Measurements from ENCODE around the gene C14orf132.
"Not testable (repeated sequence)": the region's sequence is repeated elsewhere in the genome, so short reads cannot be mapped to it uniquely, and the experiment has no call there.

C14orf132 gene

DNA sequence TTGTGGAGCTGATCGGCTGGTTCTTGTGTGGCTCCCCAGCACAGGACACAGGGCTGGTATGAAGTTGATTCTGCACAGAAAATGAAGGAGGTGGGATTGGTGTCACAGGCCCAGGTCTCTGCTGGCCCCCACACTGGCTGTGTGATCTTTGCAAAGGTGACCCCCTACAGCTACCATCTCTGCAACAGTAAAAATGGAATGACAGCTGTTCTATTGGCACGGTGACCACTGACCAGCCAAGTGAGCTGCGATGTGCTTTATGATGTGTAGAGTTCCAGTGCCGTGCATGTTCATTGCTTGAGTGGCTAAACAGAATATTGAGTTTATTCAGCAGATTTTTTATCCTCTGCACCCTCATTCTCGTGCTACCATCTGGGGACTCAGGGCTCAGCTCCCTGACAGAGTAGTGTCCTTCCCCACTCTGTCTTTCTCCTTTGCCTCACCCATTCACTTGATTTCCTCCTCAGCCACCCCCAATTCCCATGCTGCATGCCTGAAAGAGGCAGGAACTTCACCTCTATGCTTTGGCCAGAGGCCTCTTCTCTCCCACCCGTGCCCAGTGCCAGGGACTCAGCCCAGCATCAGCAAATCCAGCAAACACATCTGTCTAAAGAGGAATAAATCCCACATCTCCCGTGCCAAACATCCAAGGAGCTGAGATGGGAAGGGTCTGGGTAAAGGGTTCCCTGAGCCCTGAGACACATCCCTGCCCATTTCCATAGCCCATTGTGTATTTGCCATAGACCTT, 21.2 kb downstream of the C14orf132 start:
- no peak for DNase-seq

DNA sequence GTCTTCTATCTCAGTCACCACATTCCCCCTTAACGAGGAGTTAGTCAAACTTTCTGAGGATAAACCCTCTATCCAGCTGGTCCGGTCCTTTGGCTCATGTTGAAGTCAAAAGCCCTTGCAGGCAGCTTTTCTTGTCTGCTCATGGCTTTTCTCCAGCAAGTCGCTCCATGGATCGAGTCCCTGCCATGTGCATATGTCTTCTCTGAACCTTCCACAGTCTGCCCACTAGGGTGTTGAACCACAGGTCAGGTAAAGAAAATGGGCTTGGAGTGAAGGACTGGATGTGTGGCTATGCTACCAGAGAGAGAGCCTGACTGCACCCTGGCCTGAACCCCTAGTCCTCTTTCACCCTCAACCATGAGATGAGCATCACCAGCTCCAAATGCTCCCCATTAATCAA, 22.8 kb downstream of the C14orf132 start:
- no peak for DNase-seq

DNA sequence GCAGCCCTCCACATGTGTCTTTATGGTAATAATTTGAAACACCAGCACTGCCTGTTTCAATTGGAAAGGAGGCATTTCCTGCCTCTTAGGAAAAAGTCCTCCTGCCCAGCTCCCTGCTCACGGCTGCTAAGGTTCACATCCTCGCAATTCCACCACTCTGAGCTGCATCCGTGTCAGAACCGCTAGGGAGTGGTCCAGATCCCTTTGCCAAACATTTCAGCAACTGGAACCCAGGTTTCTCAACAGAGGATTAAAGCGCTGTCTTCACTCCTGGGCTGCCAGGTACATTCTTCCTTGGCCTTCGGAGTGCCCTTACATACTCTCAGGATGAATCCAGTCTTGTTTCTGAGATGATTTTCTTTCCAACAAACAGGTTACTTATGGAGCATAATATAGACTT, 23.3 kb downstream of the C14orf132 start:
- no peak for DNase-seq

DNA sequence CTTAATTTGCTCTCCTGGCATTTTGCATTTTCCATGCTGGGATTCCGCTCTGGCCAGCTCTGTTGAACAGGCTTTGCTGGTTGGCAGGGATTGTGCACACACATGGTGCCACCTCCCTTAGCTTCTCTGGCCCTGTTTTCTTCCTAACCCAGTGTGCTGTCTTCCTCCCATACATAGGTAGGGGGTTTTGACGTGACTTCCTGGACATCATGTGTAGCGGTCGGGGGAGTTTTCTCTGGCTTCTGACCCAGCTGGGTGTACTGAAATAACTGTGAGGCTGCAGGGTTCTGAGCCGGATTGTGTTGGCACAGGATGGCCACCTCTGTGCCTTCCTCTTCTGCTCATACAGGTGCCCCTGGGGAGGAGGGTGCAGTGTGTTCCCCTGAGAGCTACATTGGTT, 25.7 kb downstream of the C14orf132 start:
- DNase-seq, result no peak

DNA sequence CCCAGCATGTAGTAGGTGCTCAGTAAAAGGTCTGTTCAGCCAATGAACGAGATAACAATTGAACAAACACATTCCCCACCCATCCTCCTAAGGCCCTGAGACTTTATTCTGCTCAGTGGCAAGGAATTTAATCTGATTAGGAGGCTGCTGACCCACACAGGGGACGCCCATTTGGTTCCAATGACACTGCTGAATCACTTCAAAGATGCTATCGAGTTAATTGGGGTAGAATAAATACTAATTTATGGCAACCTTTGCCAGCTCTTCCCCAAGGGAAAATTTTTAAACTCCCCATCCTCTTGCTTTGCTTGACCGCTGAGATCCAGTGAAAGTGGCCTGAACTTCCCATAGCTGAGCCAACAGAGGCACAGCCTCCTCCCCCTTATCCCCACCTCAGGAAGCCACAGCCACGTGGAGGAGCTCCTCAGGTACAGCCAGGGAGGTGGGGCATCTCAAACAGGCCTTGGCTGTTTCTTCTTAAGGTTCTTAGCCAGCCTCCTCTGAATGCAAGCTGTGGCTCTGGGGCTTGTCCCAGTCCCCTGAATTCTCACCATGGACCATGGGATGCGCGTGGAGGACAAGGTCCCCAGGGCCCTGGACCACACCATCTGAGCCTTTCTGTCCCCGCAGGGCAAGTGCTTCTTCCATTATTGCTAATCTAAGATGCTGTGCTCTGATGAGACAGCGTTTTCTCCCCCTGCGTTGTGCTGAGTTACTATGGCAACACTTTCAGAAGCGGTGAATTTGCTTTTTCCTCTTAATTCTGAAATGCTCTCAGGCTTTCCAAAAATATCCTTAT, 26.7 kb downstream of the C14orf132 start:
- DNase-seq, result no peak

DNA sequence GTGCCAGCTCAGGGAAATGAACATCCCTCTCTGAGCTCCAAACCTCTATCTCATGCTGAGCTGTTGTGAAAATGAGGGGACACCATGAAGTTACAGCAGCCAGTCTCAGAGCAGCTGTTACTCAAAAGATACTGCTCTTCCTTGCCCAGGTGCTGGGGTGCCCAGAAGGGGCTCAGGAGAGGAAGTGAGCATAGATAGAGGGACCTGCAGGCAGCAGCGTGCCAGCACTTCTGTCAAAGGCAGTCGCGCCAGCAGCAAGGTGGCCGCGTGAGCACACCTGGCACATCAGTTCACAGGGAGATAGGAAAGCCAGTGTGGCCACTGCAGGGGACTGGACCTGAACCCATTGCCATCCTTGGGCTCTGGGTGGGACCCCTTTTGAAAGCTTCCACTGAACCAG, 27.8 kb downstream of the C14orf132 start:
- no peak for DNase-seq

GRCh38 chr14:96067985-96068930, 29.1 kb downstream of the C14orf132 start:
- no peak for DNase-seq

DNA sequence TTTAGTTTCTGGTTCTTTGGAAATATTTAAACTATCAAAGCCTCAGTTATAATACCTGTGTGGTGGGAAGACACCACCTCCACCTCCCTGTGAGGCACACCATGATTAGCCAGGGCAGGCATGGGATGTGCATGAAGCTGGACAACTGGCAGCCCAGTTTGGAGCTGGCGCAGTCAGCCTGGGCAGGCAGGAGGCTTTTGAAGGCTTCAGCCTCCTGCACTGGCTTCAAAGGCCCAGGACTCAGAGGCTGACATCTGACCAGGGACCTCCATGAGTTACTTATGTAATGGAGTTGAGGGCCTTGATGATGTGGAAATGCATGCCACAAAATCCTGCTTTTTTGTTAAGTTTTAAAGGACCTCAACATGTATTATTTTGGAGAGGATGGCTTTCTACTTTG, 30.3 kb downstream of the C14orf132 start:
- DNase-seq, result no peak

DNA sequence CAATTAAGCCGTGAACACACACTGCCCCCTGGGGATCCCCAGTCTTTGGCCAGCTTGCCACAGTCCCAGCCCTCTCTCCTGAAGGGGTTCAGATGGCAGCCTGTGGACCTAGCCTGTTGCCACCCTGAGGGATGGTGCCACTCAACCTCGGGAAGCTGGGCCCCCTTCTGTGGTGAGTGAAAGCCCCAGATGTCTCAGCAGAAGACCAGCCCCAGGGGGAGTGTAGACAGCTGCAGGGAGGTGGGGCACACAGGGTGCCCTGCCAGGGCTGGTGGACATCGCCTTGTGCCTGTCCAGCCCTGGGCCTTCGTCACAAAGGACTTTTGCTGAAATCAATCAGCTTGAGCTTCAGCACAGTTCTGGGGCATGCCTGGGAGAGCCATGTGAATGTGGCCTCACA, 32.4 kb downstream of the C14orf132 start:
- DNase-seq, result no peak

GRCh38 chr14:96072076-96072475, 32.9 kb downstream of the C14orf132 start:
- DNase-seq, result no peak

GRCh38 chr14:96072746-96073145, 33.6 kb downstream of the C14orf132 start:
- no peak for DNase-seq

DNA sequence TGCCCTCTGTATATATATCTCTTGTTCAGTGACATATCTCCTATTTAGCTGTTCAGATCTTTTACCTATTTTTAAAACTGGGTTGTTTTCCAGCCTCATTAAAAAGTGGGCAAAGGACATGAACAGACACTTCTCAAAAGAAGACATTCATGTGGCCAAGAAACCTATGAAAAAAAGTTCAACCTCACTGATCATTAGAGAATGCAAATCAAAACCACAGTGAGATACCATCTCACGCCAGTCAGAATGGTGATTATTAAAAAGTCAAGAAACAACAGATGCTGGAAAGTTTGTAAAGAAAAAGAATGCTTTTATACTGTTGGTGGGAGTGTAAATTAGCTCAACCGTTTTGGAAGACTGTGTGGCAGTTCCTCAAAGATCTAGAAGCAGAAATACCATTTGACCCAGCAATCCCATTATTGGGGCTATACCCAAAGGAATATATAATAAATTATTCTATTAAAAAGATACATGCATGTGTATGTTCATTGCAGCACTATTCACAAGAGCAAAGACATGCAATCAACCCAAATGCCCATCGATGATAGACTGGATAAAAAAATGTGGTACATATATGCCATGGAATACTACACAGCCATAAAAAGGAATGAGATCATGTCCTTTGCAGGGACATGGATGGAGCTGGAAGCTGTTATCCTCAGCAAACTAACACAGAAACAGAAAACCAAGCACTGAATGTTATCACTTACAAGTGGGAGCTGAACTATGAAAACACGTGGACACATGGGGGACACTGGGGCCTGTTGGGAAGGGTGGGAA, 34.3 kb downstream of the C14orf132 start:
- DNase-seq, result not testable (repeated sequence)

- no peak for DNase-seq
Observed at GRCh38 chr14:96077983-96078624, 38.9 kb downstream of the C14orf132 start.

DNA sequence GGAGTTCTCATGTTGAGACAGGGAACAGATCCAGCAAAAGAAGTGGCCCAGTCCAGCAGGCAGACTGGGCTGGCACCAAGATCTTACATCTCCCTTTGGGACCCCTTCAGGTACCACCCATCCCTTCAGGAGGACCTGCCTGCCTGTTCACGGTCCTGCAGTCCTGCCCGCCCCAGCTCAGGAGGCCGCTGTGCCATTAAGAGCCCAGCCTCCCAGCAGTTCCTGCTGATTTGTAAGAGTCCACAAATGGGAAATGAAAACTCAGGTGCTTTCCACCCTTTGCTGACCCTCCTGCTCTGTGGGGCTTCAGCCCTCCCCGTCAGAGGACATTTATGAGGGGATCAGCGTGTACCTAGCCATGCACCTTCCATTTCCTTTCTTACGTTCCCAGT, 39.5 kb downstream of the C14orf132 start:
- DNase-seq, result no peak

- no peak for DNase-seq
Observed at GRCh38 chr14:96079066-96079465, 39.9 kb downstream of the C14orf132 start.

- DNase-seq, result no peak
Observed at GRCh38 chr14:96080571-96080970, 41.4 kb downstream of the C14orf132 start.

DNA sequence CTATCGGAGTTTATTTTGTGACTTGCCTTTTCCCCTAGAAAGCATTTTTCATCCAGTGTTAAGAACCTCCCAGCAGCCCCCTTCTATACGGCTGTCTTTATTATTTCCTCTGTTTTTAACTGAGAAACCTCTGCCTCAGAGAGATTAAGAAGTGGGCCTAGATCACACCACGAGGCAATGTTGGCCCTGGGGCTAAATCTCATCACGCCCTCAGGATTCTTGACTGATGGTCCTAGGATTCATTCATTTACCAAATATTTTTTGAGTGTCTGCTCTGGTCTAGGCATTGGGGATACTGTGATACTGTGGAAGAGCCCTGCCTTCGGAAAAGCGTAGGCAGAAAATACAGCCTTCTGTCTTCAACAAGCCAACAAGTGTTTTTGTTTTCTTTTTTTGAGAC, 42.1 kb downstream of the C14orf132 start:
- DNase-seq, result no peak

DNA sequence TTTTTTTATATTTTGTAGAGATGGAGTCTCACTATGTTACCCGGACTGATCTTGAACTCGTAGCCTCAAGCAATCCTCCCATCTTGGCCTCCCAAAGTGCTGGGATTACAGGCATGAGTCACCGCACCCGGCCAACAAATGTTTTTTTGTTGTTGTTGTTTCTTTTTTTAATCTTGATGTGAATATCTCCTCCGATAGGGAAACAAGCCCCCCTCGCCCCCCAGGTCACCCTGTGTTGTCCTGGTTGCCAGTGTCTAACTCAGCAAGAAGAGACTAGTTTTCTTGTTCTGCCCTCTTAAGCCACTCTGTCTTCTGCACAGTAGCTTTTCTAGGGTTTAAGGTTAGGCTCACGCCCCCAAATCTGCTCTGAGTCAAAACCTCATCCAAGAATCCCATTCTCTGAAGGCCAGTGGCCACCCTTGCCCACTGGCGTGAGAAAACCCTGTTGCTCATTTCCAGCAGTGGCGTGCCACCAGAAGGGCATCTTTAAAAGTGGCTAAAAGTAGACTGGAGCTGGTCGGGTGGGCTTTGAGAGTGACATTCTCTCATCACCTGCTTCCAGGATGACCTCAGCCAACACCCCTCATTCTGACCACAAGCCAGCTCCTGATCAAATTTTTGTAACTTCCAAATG, 42.7 kb downstream of the C14orf132 start:
- no peak for DNase-seq

GRCh38 chr14:96082420-96083300, 43.5 kb downstream of the C14orf132 start:
- no peak for DNase-seq

DNA sequence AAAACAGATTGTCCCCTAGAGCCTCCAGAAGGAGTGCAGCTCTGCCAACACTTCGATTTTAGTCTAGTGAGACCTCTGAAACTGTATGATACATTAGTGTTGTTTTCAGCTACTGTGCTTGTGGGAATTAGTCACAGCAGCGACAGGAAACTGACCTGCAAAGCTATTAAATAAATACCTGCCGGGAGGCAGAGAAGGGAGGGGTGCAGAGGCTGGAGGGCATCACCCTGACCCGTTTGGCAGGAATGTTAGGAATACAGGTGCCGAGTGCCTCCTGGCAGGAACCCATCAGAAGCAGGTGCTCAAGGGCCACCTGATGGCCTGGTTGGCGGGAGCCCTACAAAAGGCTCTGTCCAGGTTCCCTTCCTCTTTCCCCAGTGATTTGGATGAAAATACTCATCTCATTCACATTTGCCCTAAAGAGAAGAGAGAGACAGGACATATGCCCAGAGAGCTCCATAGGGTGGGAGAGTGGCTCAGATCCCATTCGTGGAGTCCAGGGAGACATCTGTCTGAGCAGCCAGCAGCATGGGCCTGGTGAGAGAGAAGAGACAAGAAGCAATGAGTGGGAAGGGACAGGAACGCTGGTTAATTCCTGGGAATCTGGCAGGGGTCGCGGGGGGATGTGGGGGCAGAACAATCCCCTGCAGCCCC, 44.6 kb downstream of the C14orf132 start:
- DNase-seq, result no peak
